GM19043 (cell line): Measurements from ENCODE around the gene TMEM106C.

Experiments used
- ATAC-seq: cut with Tn5 transposase; IDR thresholded peaks from one replicate; pipeline ENCODE4 v1.9.1; 2021; ENCODE audit warnings: low read depth; ENCODE audit not compliant: unreplicated experiment

TMEM106C gene

DNA sequence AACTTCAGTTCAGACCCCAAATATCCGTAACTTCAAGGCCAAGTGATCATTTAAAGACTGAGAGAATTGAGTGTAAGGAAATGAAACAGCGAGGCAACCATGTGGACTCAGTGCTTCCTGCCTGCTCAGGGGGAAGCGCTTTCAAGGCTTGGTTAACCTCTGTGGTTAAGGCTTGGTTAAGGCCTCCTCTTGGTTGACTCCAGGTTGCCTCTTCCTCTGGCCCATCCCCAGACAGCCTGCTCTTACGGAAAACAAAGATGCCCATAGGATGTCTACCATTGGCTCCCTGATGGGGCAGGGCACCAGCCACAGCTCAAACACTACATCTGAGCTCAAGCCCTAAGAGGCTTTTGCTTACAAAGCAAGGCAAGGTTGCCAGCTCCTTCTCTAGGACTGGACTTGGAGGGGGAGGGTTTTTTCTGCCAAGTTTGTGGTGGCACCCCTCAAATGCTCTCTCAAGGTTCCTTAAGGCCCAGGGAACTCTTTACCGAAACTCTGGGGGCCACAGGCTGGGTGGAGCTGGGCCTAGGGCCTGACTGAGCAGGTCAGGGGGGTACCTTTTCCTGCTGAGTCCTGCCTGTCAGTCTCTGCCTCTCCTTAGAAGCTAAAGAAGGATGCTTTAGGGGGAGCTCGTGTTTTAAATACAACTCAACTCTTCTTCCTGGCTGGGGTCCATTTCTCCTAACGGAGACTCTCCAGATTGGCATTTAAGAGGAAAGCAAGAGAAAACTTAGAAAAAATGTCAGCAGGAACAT lies 27.1 kb downstream of the TMEM106C start:
- ATAC-seq = peak; percentile 93

DNA sequence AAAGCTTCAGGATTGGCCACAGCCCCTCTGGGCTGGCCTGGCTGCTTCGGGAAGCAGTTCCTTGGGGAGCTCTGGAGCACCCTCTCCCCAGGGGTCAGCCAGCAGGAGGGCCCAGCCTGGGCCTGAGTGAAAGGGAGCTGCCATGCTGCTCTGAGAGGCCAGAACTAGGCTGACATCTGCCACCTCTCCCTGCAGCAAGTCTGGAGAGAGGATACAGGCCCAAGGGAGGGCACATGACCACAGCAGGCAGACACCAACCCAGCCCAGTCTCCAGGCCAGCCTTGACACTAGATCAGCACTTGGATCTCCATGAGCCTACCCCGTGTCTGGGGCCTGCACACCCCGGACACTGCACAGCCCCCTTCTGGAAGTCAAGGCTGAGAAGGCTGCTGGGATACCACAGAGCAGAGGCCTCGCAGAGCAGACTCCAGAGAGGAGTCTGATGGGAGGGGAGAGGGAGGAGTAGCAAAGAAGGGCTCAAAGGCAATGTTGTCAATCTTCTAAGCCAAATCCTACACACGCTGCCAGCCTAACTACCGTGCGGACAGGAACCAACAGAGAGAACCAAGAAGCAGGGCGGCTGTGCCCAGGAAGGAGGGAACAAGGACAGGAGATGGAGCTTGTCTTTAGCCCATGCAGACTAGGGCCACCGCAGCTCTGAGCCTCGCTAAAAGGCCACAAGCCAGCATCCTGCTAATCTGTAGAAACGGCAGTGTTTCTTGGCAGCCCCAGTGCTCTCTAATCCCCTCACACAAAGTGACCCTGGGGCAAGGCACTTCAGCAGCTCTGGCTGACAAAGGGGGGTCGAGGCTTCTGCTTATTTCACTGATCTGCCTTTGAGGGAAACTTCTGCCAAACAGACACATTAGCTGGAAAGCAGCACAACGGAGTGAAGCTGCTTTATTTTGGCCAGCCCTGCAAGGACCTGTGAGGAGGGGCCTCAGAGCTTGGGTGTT lies 28.0 kb downstream of the TMEM106C start:
- no peak for ATAC-seq

- ATAC-seq = no peak
Measured at GRCh38 chr12:47992776-47993175, 29.4 kb downstream of the TMEM106C start.

DNA sequence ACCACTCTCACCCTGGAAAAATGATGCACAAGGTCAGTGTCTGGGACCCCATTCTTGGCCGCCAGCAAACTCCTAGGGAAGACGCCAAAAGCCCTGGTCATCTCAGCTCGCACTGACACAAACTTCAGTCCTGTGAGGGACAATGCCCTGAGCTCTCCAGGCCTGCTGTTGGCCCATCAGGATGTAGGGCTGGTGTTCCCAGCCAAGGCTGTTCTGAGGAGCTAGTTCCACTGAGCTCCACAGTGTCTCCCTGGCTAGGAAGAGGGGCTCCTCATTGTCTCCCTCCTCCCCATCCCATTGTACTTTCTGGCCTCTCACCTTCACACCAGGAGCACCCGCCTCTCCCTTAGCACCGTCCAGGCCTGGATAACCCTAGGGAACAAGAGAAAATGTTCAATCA lies 30.1 kb downstream of the TMEM106C start:
- ATAC-seq = no peak

DNA sequence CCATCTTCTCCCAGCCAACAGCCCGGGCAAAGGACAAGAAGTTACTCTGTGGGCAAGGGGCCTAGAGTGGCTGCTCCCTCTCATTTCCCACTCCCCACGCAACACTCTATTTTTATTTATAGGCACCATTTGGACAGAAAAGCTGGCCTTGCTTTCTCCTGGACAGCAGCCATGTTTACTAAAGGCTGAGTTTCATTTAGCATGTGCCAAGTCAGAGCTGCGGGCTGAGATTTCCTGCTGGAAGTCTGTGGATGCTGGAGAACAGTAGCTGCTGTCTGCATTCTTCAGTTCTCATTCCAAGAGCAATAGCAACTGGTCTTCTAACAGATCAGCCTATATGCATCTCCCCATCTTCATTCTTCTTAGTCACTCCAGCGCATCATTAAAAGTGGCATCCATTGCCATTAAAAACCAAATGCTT lies 32.6 kb downstream of the TMEM106C start:
- no peak for ATAC-seq

DNA sequence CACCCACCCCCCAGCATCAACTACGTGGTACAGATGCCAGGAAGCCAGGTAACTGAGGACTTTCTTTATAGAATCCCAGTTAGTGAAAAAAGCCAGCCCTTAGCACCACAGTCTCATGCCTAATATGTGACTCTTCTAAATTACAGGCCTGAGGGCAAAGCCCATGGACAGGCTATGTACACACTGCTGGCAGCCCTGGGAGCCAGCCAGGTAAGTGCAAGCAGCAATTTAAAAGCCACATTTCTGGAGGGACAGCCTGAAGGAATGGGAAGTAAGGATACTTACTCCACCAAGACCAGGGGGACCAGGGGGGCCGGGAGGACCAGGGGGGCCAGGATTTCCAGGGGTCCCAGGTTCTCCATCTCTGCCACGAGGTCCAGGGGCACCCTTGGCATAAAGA lies 33.9 kb downstream of the TMEM106C start:
- ATAC-seq = no peak

- ATAC-seq = no peak
Measured at GRCh38 chr12:47999816-48000215, 36.4 kb downstream of the TMEM106C start.

- ATAC-seq = no peak
Measured at GRCh38 chr12:48000878-48001504, 37.6 kb downstream of the TMEM106C start.

DNA sequence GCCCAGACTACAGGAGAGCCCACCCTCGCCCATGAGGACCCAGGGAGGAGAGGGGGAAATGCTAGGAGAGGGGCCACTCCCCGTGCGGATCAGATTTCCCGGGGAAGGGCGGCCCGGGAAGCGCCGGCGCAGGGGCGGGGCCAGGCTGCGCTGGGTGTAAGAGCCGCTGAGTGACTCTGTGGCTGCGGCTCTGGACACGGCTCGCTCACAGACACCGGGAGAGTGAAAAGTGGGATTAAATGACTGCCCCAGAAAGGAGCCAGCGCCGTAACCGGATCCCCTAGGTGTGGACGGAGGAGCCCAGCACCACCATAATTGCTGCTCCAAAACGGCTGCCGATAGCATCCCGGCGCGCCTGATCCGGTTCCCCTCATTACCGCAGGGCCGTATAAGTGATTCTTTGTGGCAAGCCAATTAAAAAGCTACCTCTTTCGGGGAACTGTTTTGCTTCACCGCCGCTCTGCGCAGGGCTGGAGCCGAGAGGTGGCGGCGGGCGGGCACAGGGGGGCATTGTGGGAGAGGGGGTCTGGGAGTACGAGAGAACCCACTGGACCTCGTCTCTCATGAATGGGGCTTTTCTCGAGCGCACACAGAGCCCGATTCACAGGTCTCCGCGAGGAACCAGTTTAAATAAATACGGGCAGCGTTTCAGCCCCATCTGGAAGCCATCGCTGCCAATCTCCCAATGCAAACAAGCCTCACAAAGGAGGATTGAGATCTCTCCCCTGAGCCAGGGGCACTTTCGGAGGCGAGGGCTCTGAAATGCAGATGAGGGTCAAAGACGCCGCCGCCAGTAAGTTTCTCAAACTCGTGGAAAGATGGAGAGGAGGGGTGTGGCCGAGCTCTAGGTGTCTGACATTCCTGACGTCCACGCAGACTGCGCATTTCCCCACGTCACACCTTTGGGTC lies 38.4 kb downstream of the TMEM106C start:
- ATAC-seq = no peak

- no peak for ATAC-seq
Measured at GRCh38 chr12:48002414-48002730, 39.0 kb downstream of the TMEM106C start.

- ATAC-seq = no peak
Measured at GRCh38 chr12:48002773-48003218, 39.4 kb downstream of the TMEM106C start.

DNA sequence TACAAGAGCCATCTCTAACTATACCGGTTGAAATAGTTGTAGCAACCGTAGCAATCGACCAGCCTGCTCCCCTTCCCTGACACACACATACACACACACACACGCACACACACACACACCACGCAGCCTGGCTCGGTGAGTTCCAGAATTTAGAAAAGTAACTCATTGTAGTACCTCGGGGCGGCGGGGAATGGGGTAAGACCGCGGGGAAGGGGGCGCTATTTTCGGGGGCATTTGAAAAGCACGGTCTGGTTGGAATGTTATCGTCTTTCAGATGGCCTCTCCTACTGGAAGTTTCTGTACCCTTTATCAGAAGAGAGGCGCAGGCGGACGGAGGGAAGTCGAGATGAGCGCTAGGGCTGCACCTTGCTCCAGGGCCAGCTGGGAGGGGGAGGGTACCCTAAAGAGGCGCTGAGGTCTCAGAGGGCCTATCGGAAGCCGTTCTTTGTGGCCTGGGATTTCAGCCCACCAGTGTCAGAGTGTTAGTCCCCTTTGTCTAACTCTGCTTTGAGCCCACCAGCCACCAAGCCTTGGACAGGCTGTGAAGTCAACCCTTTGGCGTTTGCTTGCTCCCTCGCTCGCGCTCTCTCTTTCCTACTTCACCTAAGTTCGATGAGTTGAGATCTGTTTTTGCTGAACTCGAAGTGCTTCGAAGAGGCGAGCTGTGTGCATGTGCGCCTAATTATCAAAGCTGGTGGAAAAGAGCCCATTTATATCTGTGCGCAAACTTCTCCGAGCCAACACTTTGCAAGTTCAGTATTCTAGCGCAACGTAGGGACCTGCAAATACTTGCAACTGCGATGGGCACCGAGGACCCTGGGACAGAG lies 40.0 kb downstream of the TMEM106C start:
- no peak for ATAC-seq

DNA sequence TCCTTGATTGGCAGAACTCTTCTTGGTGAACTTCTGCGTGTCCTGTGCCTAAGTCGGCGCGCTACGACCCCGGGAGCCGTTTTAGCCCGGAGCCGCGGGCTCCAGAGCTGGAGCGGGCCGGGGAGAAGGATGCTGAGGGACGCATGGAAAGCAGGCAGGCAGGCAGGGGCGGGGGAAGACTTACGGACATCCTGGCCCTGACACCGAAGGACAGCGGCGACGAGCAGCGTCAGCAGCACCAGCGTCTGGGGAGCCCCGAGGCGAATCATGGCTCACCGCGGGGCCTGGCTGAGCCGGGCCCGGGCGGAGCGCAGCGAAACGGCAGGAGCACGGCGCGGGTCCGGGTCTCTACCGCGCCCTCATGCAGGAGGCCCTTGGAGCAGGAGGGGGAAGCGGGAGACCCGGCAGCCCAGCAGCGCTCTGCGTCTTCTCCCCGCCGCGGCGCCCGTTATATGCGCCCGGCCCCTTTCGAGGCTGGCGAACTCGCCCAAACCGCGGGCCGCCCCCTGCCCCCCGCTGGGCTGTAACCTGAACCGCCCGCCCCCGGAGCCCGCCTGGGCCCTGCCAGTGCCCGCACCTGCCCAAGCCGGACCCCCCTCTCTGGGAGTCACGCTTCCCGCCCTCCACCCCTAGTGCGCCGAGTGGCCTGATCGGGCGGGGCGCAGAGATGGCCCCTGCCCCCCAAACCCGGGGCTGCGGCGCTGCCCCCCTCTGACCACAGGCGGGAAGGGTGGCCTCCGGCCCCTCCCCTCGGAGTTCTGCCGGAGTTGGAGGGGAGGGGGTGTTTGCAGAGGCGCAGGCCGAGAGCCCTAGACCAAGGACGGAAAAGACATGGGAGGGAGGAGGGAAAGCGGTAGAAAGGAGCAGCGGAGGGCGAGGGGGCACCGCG lies 40.9 kb downstream of the TMEM106C start, which contains the start of gene COL2A1:
Gene COL2A1 (minus strand): TSS at position 424 of the 889 bp plus-strand sequence. CDS start 155 bp downstream, at position 269.
- ATAC-seq = no peak

GRCh38 chr12:48005001-48005749 lies 41.8 kb downstream of the TMEM106C start:
- ATAC-seq = no peak

DNA sequence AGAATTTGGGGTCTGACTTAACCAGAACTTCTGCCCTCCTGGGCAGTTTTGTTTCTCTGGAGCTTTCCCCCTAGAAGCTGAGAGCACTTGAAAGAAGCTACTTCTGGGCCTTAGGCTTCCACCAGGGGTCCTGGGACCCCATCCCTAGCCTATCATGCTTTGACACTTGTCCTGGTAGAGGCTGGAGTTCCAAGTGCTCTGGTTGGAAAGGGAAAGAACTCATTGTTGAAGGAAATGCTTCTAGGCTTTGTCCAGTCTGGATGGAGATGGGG lies 42.3 kb downstream of the TMEM106C start:
- ATAC-seq = no peak

DNA sequence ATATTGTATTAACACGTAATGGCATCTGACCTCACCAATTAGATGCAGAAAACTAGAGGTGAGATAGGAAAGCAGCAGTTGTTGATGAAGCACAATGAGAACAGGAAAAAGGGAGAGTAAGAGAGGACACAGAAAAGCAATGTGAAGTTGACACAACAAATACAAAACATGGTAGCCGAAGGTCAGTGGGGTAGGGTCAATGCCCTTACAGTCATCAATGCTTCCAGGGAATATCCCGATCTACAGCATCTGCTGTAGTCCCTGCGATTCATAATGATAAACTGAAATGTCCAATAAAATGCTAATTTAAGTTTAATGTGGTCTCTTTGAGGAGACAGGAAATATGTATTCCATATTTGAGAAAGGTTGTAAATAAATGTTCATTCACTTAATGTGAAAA lies 43.8 kb downstream of the TMEM106C start:
- no peak for ATAC-seq

- no peak for ATAC-seq
Measured at GRCh38 chr12:48008349-48008748, 45.0 kb downstream of the TMEM106C start.

DNA sequence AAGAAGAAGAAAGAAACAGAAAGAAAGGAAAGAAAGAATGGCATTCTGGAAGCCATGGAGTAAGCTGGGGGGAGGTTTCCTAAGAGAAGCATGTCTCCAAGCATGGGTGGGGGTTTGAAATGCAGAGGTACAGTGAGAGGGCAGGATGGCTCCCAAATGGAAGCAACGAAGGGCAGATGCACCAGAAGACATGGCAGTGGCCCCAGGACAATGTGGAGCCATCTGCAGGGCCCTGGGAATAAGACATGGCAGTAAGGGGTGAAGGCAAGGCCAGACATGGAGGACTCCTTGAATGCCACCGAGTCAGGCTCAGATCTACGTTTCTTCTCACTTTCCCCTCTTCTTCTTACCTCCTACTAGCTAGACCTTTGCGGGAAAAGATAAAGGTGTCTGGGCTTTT lies 45.6 kb downstream of the TMEM106C start:
- ATAC-seq = no peak
